Activated naive CD4-positive, alpha-beta T cell treated with anti-CD3 and anti-CD28 coated beads, Interleukin-2, amount 50 U/mL, for 24 hours (primary cell): Measurements from ENCODE around the gene ZMIZ1.

ENCODE experiments used
- H3K27ac Mint-ChIP-seq: one replicate; pipeline ENCODE4 v1.8.0; 2021; ENCODE audit warnings: mild to moderate bottlenecking, mixed read lengths
- H3K27me3 Mint-ChIP-seq: one replicate; pipeline ENCODE4 v1.8.0; 2021; ENCODE audit warnings: mixed read lengths
- H3K36me3 Mint-ChIP-seq: one replicate; pipeline ENCODE4 v1.8.0; 2021; ENCODE audit warnings: mixed read lengths
- H3K4me1 Mint-ChIP-seq: one replicate; pipeline ENCODE4 v1.8.0; 2021; ENCODE audit warnings: mixed read lengths
- H3K4me3 Mint-ChIP-seq: one replicate; pipeline ENCODE4 v1.8.0; 2021; ENCODE audit warnings: mild to moderate bottlenecking, mixed read lengths
- H3K9me3 Mint-ChIP-seq: one replicate; pipeline ENCODE4 v1.8.0; 2021; ENCODE audit warnings: mixed read lengths

ZMIZ1 gene

GRCh38 chr10:79119306-79119705 is 50.5 kb downstream of the ZMIZ1 start:
- Mint-ChIP-seq H3K4me1 (peaks cover 23% of the 10 kb centered on the region), H3K36me3 (no peaks in the 10 kb centered on the region), H3K27me3 (no peaks in the 10 kb centered on the region), H3K9me3 (no peaks in the 10 kb centered on the region), H3K27ac (no peak overlapping the region), H3K4me3 (no peak overlapping the region)

- Mint-ChIP-seq H3K4me3 (no peak overlapping the region), H3K36me3 (no peaks in the 10 kb centered on the region), H3K9me3 (no peaks in the 10 kb centered on the region), H3K27ac (no peak overlapping the region), H3K4me1 (peaks cover 6% of the 10 kb centered on the region), H3K27me3 (no peaks in the 10 kb centered on the region)
These were observed 54.8 kb downstream of the ZMIZ1 start for GRCh38 chr10:79123547-79123963.

- Mint-ChIP-seq H3K9me3 (no peaks in the 10 kb centered on the region), H3K27ac (no peak overlapping the region), H3K27me3 (no peaks in the 10 kb centered on the region), H3K36me3 (no peaks in the 10 kb centered on the region), H3K4me3 (no peak overlapping the region), H3K4me1 (peaks cover 11% of the 10 kb centered on the region)
These were observed 55.3 kb downstream of the ZMIZ1 start for GRCh38 chr10:79124066-79124465.

GRCh38 chr10:79125092-79125491 is 56.3 kb downstream of the ZMIZ1 start:
- no peaks in the 10 kb centered on the region for H3K9me3 Mint-ChIP-seq

GRCh38 chr10:79126351-79127080 is 57.8 kb downstream of the ZMIZ1 start:
- Mint-ChIP-seq H3K4me1 (peaks cover 17% of the 10 kb centered on the region), H3K27me3 (no peaks in the 10 kb centered on the region), H3K9me3 (no peaks in the 10 kb centered on the region), H3K36me3 (no peaks in the 10 kb centered on the region), H3K4me3 (no peak overlapping the region), H3K27ac (no peak overlapping the region)

More at GRCh38 chr10:79125092-79125491, 56.3 kb downstream of the ZMIZ1 start:
- no peak overlapping the region for H3K27ac Mint-ChIP-seq
- H3K36me3 Mint-ChIP-seq: no peaks in the 10 kb centered on the region
- H3K4me1 Mint-ChIP-seq: peaks cover 16% of the 10 kb centered on the region
- no peak overlapping the region for H3K4me3 Mint-ChIP-seq
- H3K27me3 Mint-ChIP-seq: no peaks in the 10 kb centered on the region

GRCh38 chr10:79127151-79127961 is 58.6 kb downstream of the ZMIZ1 start:
- Mint-ChIP-seq H3K27ac (no peak overlapping the region), H3K36me3 (no peaks in the 10 kb centered on the region), H3K27me3 (no peaks in the 10 kb centered on the region), H3K4me3 (no peak overlapping the region), H3K9me3 (no peaks in the 10 kb centered on the region), H3K4me1 (peaks cover 21% of the 10 kb centered on the region)

GRCh38 chr10:79128241-79128922 is 59.6 kb downstream of the ZMIZ1 start:
- no peaks in the 10 kb centered on the region for H3K27me3 Mint-ChIP-seq
- no peaks in the 10 kb centered on the region for H3K9me3 Mint-ChIP-seq
- no peaks in the 10 kb centered on the region for H3K36me3 Mint-ChIP-seq
- H3K27ac Mint-ChIP-seq: no peak overlapping the region
- peaks cover 21% of the 10 kb centered on the region for H3K4me1 Mint-ChIP-seq
- H3K4me3 Mint-ChIP-seq: no peak overlapping the region

- Mint-ChIP-seq H3K4me3 (no peak overlapping the region), H3K27ac (no peak overlapping the region), H3K9me3 (no peaks in the 10 kb centered on the region), H3K4me1 (peaks cover 21% of the 10 kb centered on the region), H3K27me3 (no peaks in the 10 kb centered on the region), H3K36me3 (no peaks in the 10 kb centered on the region)
These were observed 60.1 kb downstream of the ZMIZ1 start for GRCh38 chr10:79128923-79129305.

- no peaks in the 10 kb centered on the region for H3K9me3 Mint-ChIP-seq
These were observed 60.7 kb downstream of the ZMIZ1 start for GRCh38 chr10:79129361-79129997.

GRCh38 chr10:79130255-79130654 is 61.5 kb downstream of the ZMIZ1 start:
- no peak overlapping the region for H3K27ac Mint-ChIP-seq
- no peaks in the 10 kb centered on the region for H3K9me3 Mint-ChIP-seq
- no peaks in the 10 kb centered on the region for H3K27me3 Mint-ChIP-seq
- no peak overlapping the region for H3K4me3 Mint-ChIP-seq
- H3K4me1 Mint-ChIP-seq: peaks cover 21% of the 10 kb centered on the region
- no peaks in the 10 kb centered on the region for H3K36me3 Mint-ChIP-seq

More at GRCh38 chr10:79129361-79129997, 60.7 kb downstream of the ZMIZ1 start:
- Mint-ChIP-seq H3K4me3 (no peak overlapping the region), H3K4me1 (peaks cover 21% of the 10 kb centered on the region), H3K36me3 (no peaks in the 10 kb centered on the region), H3K27me3 (no peaks in the 10 kb centered on the region), H3K27ac (no peak overlapping the region)

GRCh38 chr10:79130846-79131245 is 62.1 kb downstream of the ZMIZ1 start:
- H3K9me3 Mint-ChIP-seq: no peaks in the 10 kb centered on the region
- H3K4me3 Mint-ChIP-seq: no peak overlapping the region
- H3K27ac Mint-ChIP-seq: no peak overlapping the region
- no peaks in the 10 kb centered on the region for H3K36me3 Mint-ChIP-seq
- H3K27me3 Mint-ChIP-seq: no peaks in the 10 kb centered on the region
- peaks cover 24% of the 10 kb centered on the region for H3K4me1 Mint-ChIP-seq

- Mint-ChIP-seq H3K27ac (no peak overlapping the region), H3K4me3 (no peak overlapping the region), H3K27me3 (no peaks in the 10 kb centered on the region), H3K9me3 (no peaks in the 10 kb centered on the region), H3K36me3 (no peaks in the 10 kb centered on the region), H3K4me1 (peaks cover 36% of the 10 kb centered on the region)
These were observed 63.3 kb downstream of the ZMIZ1 start for GRCh38 chr10:79131836-79132631.

- Mint-ChIP-seq H3K4me3 (no peak overlapping the region), H3K27me3 (no peaks in the 10 kb centered on the region), H3K4me1 (peaks cover 44% of the 10 kb centered on the region), H3K36me3 (no peaks in the 10 kb centered on the region), H3K27ac (peak overlapping the region; percentile 19), H3K9me3 (no peaks in the 10 kb centered on the region)
These were observed 64.1 kb downstream of the ZMIZ1 start for GRCh38 chr10:79132681-79133381.

GRCh38 chr10:79133416-79133815 is 64.7 kb downstream of the ZMIZ1 start:
- Mint-ChIP-seq H3K27ac (no peak overlapping the region), H3K4me1 (peaks cover 45% of the 10 kb centered on the region), H3K27me3 (no peaks in the 10 kb centered on the region), H3K36me3 (no peaks in the 10 kb centered on the region), H3K9me3 (no peaks in the 10 kb centered on the region), H3K4me3 (no peak overlapping the region)
